ENCODE measurements around the gene KATNB1. TPM values are rescaled to one million over a fixed set of nuclear protein-coding genes. Genes with fewer than 3 reads are reported as not detected.

Gene KATNB1
- total RNA-seq, 1 donor from 2014 or later: 34.7 TPM

DNA sequence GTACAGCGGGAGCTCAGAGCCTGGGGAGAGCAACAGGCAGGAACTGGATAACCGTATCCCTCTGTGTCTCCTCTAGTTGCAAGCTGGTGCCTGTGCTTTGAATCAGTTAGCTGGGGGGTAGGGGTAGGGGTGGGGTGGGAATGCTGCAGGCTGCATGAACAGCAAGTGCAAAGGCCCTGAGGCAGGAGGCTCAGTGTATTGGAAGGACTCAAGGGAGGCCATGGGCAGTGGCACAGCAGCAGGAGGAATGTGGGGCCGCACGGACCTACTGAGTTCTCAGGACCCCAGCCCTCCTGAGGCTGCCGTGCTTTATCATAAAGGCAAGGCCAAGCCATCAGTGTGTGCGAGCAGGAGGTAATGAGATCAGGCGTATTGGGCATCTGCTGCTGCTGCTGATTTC, 3.3 kb downstream of the KATNB1 start:
- H3K4me3 ChIP-seq (ENCODE audit: low read depth, low read length): no peak overlapping the region
- no peak for DNase-seq (ENCODE audit: low read depth)
- TF ChIP-seq, protein P1, sequence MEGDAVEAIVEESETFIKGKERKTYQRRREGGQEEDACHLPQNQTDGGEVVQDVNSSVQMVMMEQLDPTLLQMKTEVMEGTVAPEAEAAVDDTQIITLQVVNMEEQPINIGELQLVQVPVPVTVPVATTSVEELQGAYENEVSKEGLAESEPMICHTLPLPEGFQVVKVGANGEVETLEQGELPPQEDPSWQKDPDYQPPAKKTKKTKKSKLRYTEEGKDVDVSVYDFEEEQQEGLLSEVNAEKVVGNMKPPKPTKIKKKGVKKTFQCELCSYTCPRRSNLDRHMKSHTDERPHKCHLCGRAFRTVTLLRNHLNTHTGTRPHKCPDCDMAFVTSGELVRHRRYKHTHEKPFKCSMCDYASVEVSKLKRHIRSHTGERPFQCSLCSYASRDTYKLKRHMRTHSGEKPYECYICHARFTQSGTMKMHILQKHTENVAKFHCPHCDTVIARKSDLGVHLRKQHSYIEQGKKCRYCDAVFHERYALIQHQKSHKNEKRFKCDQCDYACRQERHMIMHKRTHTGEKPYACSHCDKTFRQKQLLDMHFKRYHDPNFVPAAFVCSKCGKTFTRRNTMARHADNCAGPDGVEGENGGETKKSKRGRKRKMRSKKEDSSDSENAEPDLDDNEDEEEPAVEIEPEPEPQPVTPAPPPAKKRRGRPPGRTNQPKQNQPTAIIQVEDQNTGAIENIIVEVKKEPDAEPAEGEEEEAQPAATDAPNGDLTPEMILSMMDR (conservative IDR thresholded peaks at IDR 0.05; ENCODE audit: low read depth, low read length): no peak

DNA sequence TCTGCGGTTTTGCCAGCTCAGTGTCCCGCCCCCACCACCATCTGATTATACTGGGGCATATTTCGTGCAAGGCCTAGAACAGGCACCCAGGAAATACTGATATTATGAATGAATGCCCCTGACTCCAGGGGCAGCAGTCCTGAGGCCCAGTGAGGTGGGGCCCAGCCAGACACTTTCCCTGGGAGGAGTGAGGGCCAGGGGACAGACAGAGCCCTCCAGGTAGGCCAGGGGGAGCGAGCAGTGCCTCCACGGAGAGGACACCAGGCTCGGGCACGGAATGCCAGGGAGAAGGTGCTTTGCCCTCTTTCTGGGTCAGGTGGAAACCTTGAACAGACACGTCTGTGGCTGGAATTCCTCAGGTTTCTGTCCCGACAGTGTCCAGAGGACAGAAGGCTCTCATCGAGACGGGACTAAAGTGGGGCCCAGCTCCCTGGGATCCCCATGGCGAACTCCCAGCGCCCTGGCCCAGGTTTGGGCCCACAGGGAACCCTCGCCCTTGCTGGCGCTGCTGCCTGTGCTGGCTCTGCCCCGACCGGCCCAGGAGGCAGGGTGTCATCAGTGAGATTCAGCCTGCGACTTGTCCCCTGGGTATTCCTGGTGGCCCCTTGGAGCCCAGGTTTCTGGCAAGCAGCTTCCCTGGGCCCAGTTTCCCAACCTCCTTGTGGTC, 4.3 kb downstream of the KATNB1 start:
- DNase-seq (ENCODE audit: low read depth): no peak
- TF ChIP-seq, protein P1 (conservative IDR thresholded peaks at IDR 0.05; ENCODE audit: low read depth, low read length): no peak

DNA sequence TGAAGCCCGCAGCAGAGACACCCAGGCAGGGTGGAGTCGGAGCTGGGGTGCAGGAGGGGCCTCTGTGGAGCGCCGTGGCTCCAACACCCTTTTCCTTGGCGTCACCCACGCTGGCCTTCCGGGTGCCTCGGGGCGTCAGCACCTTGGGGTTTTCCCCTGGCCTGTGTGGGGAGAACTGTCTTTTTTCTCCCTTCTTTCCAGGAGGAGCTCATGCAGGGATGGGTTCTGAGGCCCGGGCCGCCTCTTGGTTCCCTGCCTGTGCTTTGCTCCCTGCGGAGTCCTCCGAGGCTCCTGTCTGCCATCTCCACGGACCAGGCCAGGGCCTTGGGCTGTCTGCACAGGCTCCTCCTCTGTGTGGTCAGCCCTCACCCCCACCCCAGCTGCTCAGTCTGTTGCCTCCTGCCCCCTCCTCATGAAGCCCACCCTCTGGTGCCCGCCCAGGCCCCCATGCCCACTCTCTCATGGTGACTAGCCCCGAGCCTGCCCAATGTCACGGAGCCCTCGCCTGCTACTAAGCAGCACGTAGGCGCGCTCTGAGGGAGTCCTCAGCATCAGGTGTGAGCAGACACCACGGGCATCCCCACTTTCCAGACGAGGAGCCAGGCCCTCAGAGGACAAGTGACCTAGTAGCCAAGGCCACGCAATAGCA, 5.0 kb downstream of the KATNB1 start:
- no peak overlapping the region for H3K4me3 ChIP-seq (ENCODE audit: low read depth, low read length)
- TF ChIP-seq, protein P1 (conservative IDR thresholded peaks at IDR 0.05; ENCODE audit: low read depth, low read length): no peak
- DNase-seq (ENCODE audit: low read depth): no peak

More for the DNA sequence above, 4.3 kb downstream of the KATNB1 start:
- no peak overlapping the region for H3K4me3 ChIP-seq (ENCODE audit: low read depth, low read length)

DNA sequence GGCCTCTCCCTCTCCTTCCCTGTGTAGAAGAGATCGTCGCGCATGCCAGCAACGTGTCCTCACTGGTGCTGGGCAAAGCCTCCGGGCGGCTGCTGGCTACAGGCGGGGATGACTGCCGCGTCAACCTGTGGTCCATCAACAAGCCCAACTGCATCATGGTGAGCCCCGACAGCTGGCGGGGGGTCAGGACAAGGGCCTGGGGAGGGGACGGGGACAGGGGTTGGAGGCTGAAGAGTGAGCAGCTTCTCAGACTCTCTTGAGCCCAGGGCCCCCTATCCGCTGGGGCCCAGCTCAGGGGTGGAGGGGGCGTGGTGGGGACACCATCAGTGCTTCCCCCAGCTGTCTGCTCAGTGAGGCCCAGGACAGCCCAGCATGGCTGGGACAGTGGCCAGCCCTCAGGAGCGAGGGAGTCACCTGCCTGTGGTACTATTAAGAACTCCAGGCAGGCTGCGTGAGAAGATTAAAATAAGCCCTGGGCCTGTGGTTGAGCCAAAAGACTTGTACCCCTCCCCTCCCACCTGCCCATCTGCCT, 6.2 kb downstream of the KATNB1 start:
- DNase-seq (ENCODE audit: low read depth): no peak
- no peak overlapping the region for H3K4me3 ChIP-seq (ENCODE audit: low read depth, low read length)
- TF ChIP-seq, protein P1 (conservative IDR thresholded peaks at IDR 0.05; ENCODE audit: low read depth, low read length): no peak

DNA sequence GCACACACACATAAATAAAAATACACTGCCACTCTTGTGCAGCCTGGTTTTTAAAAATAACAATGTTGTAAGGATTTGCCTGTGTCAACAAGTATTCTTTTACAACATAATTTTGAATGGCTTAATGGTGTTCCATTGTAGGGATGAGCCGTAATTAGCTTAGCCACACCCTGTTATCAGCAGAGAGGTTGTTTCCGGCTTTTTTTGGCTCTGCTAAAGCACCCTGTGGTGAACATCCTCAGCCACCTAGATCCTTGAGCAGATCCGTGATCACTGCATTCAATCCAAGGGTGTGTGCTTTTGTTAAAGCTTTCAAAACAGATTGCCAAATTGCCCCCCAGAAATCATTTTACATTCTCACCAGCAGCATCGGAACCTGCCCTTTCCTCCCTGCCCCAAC, 7.0 kb downstream of the KATNB1 start:
- no peak overlapping the region for H3K4me3 ChIP-seq (ENCODE audit: low read depth, low read length)
- no peak for DNase-seq (ENCODE audit: low read depth)

DNA sequence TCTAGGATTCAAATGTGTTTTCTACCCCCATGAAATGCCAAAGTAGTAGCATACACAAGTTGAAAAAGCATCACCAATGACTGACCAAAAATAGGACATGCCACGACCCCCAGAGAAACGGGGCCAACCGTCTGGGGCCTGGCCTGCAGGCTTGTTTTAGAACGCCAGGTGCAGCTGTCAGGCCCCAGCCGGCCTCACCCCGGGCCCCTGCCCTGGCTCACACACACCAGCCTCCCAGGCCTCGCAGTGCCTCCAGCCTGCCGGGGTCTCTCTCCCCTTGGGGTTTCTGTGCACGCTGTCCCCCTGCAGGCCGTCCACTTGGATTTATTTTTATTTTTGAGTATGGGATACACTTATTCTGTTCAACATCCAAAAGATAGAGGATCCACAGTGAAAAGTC, 7.9 kb downstream of the KATNB1 start:
- TF ChIP-seq, protein P1 (conservative IDR thresholded peaks at IDR 0.05; ENCODE audit: low read depth, low read length): no peak
- H3K4me3 ChIP-seq (ENCODE audit: low read depth, low read length): no peak overlapping the region
- DNase-seq (ENCODE audit: low read depth): no peak

More for the DNA sequence above, 7.0 kb downstream of the KATNB1 start:
- TF ChIP-seq, protein P1 (conservative IDR thresholded peaks at IDR 0.05; ENCODE audit: low read depth, low read length): no peak

Measured in epithelial cell of proximal tubule (primary cell).